Astrocyte of the cerebellum (primary cell): ENCODE results near the gene FRMPD4.

Source experiments
- DNase-seq: peaks from one replicate; pipeline ENCODE4 v3.0.0-alpha.2; 2011; ENCODE audit warnings: low read depth
- H3K4me3 ChIP-seq: 2 replicates; pipeline ENCODE4 v1.5.1; 2011; ENCODE audit warnings: mild to moderate bottlenecking, low read depth, low read length, moderate library complexity
- in situ Hi-C: cut with HindIII; loops from 2 replicates; pipeline ENCODE4 v1.10.0; 2017; ENCODE audit warnings: low sequenced_read_pairs
- TF ChIP-seq, protein P1 (sequence below): IDR thresholded peaks from 2 replicates; pipeline ENCODE4 v1.5.1; 2012; ENCODE audit warnings: low read length, low read depth, moderate library complexity, mild to moderate bottlenecking; ENCODE audit errors: missing control alignments

Gene FRMPD4

DNA sequence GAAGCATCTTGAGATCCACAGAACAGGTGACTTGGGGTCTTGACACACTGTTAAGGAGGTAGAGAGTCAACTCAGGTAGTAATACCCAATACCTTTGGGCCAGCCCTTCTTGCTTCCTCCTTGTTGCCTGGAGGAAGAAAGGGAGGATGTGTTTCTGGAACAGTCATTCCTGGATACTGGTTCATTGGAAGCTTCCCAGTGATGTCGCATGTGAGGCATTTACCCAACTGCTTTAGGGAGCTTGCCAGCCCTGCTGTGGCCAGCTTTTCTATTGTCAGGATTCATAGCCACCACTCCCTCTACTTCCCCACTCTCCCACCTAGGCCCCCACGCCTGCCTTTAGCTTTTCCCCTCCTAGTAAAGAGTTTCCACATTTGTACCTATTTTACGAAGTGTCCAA is 342.7 kb downstream of the FRMPD4 start:
- DNase-seq = no peak
- TF ChIP-seq, protein P1, sequence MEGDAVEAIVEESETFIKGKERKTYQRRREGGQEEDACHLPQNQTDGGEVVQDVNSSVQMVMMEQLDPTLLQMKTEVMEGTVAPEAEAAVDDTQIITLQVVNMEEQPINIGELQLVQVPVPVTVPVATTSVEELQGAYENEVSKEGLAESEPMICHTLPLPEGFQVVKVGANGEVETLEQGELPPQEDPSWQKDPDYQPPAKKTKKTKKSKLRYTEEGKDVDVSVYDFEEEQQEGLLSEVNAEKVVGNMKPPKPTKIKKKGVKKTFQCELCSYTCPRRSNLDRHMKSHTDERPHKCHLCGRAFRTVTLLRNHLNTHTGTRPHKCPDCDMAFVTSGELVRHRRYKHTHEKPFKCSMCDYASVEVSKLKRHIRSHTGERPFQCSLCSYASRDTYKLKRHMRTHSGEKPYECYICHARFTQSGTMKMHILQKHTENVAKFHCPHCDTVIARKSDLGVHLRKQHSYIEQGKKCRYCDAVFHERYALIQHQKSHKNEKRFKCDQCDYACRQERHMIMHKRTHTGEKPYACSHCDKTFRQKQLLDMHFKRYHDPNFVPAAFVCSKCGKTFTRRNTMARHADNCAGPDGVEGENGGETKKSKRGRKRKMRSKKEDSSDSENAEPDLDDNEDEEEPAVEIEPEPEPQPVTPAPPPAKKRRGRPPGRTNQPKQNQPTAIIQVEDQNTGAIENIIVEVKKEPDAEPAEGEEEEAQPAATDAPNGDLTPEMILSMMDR = no peak
- no peak overlapping the region for H3K4me3 ChIP-seq
- in situ Hi-C loops = no loop called here

DNA sequence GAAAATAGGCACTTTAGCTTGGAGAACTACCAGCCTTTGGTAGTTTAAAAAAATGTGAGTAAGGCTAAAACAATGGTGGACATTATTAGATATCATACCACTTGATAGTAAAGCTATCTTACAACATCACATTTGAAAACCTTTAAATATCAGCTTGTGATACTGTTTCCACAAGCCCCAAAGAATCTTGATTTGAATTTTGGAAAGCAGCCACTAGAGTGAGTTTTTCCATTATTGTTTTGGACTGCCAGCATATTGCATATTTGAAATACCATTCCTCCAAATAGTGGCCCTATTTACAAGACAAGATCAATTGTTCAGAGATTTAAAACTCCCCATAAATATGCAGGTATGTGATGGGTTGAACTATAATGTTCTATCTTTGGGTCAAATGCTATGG is 349.9 kb downstream of the FRMPD4 start:
- no peak for DNase-seq
- in situ Hi-C loops = no loop called here
- H3K4me3 ChIP-seq = no peak overlapping the region
- TF ChIP-seq, protein P1 = no peak

DNA sequence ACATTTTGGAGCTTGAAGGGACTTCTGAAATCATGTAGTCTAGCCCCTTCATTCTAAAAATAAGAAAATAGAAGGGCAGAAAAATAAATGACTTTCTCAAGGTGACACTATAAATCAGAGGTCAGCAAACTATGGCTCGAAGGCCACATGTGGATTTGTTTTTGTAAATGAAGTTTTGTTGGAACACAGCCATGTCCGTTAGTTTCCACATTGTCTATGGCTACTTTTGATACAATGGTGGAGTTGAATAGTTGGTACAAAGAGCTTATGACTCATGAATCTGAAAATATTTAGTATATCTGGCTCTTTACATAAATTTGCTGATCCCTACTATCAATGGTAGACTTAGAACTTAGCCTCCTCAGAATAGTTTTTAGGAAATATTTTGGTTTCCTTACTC is 350.5 kb downstream of the FRMPD4 start:
- TF ChIP-seq, protein P1 = no peak
- in situ Hi-C loops = no loop called here

DNA sequence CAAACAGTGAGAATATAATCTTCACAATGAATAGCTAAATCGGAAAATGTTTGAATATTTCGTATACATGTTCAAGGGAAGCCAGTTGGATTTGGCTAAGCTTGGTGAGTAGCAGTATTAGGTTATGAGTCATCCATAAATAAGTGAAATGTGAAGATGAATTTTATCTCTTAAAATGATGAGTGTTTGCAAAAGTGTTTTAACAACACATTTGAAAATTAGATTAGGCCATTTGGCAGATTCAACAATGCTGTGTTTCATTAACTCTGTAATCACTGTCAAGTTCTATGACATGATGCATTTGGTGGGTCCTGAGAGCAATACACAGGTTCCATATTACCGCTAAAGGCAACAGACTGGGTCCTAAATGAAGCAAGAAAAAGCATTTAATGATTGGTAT is 351.1 kb downstream of the FRMPD4 start:
- no peak overlapping the region for H3K4me3 ChIP-seq
- in situ Hi-C loops = no loop called here
- TF ChIP-seq, protein P1 = no peak
- DNase-seq = no peak

More for the DNA sequence above, 350.5 kb downstream of the FRMPD4 start:
- no peak for DNase-seq
- no peak overlapping the region for H3K4me3 ChIP-seq

DNA sequence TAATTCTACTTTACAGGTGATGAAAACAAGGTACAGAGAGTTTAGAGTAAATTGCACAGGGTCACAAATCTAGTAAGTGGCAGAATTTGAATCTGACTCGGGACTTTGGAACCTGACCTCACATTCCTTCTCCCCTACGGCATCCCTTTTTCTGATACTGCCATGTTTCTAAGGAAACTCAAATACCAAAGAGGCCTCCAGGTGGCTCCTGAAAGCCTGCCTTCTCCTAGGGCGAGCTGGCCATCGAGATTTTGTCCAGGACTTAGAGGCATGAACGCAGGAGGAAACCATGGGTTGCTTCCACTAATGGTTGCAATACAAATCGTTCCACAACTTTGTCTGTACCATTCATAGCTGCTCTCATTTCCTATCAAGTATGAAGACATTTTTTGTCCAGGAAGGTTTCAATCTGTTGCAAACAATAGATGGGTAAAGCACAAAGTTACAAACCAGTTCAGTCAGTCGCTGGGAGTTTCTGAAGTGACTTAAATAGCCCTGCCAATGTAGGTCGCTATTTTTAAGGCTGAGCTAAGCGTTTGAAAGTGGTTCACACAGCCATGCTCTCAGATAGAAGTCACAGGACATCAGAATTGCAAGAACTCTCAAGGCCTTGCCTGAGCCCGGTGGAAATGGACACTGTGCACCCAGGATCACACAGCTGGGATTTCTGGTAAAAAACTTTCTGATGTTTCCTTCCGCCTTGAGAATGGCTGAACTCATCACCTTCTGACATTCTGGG is 356.3 kb downstream of the FRMPD4 start:
- no peak overlapping the region for H3K4me3 ChIP-seq
- in situ Hi-C loops = no loop called here
- DNase-seq = no peak
- TF ChIP-seq, protein P1 = no peak

DNA sequence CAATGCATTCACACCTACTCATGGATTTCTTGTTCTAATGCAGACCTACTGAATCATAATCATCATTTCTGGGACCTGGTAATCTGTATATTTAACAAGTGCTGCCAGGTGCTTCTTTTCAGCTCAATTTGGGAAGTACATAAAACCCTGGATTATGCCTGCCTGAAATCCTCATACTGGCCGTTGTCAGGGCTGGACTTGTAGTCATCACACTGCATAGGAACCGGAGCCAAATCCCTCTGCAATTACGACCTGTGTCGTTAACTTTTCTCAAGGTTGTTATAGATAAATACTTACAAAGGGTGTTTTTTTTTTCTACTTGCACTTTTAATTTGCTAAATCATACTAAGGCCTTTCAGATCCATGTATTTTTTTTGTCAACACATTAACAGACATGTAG is 358.1 kb downstream of the FRMPD4 start:
- no peak overlapping the region for H3K4me3 ChIP-seq
- TF ChIP-seq, protein P1 = no peak
- in situ Hi-C loops = no loop called here
- no peak for DNase-seq
